PFSK-1 (cell line): ENCODE measurements around the gene ACIN1.

Experiments used
- FOXP2 ChIP-seq: optimal IDR thresholded peaks from 2 replicates; pipeline ENCODE3; 2011; ENCODE audit warnings: borderline replicate concordance, control low read depth, inconsistent platforms; ENCODE audit not compliant: insufficient read depth; ENCODE audit errors: extremely low read length, extremely low read depth
- POLR2AphosphoS5 ChIP-seq: IDR thresholded peaks from 2 replicates; pipeline ENCODE4 v1.6.1; 2012; ENCODE audit warnings: low read depth, mild to moderate bottlenecking, control low read depth, low read length, moderate library complexity

- TF ChIP-seq FOXP2 (peak; percentile 41), POLR2AphosphoS5 (0 out of 2 replicates have a peak, but pooled peaks have one; percentile 44)
Measured at GRCh38 chr14:23057757-23058653, 36.9 kb downstream of the ACIN1 start.
